HG02623 (cell line): ENCODE results near the gene SORD.
A peak's percentile ranks its signal among the peaks of the same experiment; 100 is the strongest.
"Not testable (repeated sequence)": the region's sequence is repeated elsewhere in the genome, so short reads cannot be mapped to it uniquely, and the experiment has no call there.

ENCODE experiments used
- ATAC-seq: cut with Tn5 transposase; IDR thresholded peaks from one replicate; pipeline ENCODE4 v1.9.1; 2021; ENCODE audit warnings: moderate library complexity; ENCODE audit not compliant: unreplicated experiment

Gene SORD

GRCh38 chr15:45023659-45024225 lies 747 bp downstream of the SORD start:
- no peak for ATAC-seq

GRCh38 chr15:45024649-45025048 lies 1.7 kb downstream of the SORD start:
- not testable (repeated sequence) for ATAC-seq

- ATAC-seq = not testable (repeated sequence)
Observed at GRCh38 chr15:45025627-45026026, 2.6 kb downstream of the SORD start.

- no peak for ATAC-seq
Observed at GRCh38 chr15:45026651-45027190, 3.7 kb downstream of the SORD start.

- ATAC-seq = no peak
Observed at GRCh38 chr15:45027220-45027619, 4.2 kb downstream of the SORD start.

- ATAC-seq = no peak
Observed at GRCh38 chr15:45030743-45031142, 7.7 kb downstream of the SORD start.

- ATAC-seq = not testable (repeated sequence)
Observed at GRCh38 chr15:45031522-45032028, 8.6 kb downstream of the SORD start.

GRCh38 chr15:45032501-45032900 lies 9.5 kb downstream of the SORD start:
- not testable (repeated sequence) for ATAC-seq

- not testable (repeated sequence) for ATAC-seq
Observed at GRCh38 chr15:45034087-45034486, 11.1 kb downstream of the SORD start.

GRCh38 chr15:45034600-45035375 lies 11.8 kb downstream of the SORD start:
- not testable (repeated sequence) for ATAC-seq

GRCh38 chr15:45036812-45037781 lies 14.1 kb downstream of the SORD start:
- peak; percentile 61 for ATAC-seq

GRCh38 chr15:45037936-45038335 lies 14.9 kb downstream of the SORD start:
- no peak for ATAC-seq

- ATAC-seq = not testable (repeated sequence)
Observed at GRCh38 chr15:45040396-45040795, 17.4 kb downstream of the SORD start.

- not testable (repeated sequence) for ATAC-seq
Observed at GRCh38 chr15:45041538-45041937, 18.5 kb downstream of the SORD start.

- not testable (repeated sequence) for ATAC-seq
Observed at GRCh38 chr15:45042859-45043258, 19.9 kb downstream of the SORD start.

GRCh38 chr15:45044270-45044669 lies 21.3 kb downstream of the SORD start:
- ATAC-seq = not testable (repeated sequence)

GRCh38 chr15:45048449-45048793 lies 25.4 kb downstream of the SORD start:
- ATAC-seq = not testable (repeated sequence)

GRCh38 chr15:45048794-45049631 lies 26.0 kb downstream of the SORD start:
- no peak for ATAC-seq

- ATAC-seq = no peak
Observed at GRCh38 chr15:45050587-45050986, 27.6 kb downstream of the SORD start.

- not testable (repeated sequence) for ATAC-seq
Observed at GRCh38 chr15:45052676-45053075, 29.7 kb downstream of the SORD start.
